A549 (cell line): Measurements from ENCODE around the gene IGSF9B. TPM values are rescaled to one million over a fixed set of nuclear protein-coding genes. Genes with fewer than 3 reads are reported as not detected.

ENCODE experiments used
- ATAC-seq, 2 experiments: fragments of 200-7000 bp in 1 of 2; fragments of >200 bp in 1 of 2; cut with Nextera tagmentation in 1 of 2; cut with Tn5 transposase in 1 of 2; 3 replicates each; pipeline versions ENCODE4 v1.8.0 to v1.9.1; 2018 to 2020; ENCODE audit warnings: mild to moderate bottlenecking in 1 of 2, moderate library complexity in 1 of 2
- CTCF ChIA-PET: fragments of 300-600 bp; sonication (Branson Sonifier 250); formaldehyde crosslinking; extraction: SDS; loops from one replicate; lab custom pipeline; 2021; ENCODE audit warnings: antibody characterized with exemption, inconsistent platforms; lab: Yijun Ruan, JAX
- POLR2A ChIA-PET: fragments of 350-600 bp; formaldehyde crosslinking; extraction: SDS; loops from one replicate; lab custom pipeline; 2021; ENCODE audit warnings: antibody characterized with exemption, inconsistent platforms; lab: Yijun Ruan, JAX
- DNase-seq, 2 experiments: peaks; one replicate each; pipeline versions ENCODE4 v3.0.0 to v3.0.0-alpha.2; 2011 to 2016; ENCODE audit warnings: low read depth in 1 of 2, low spot score in 1 of 2
- FAIRE-seq: peaks from 2 replicates; lab custom pipeline; 2011; peaks lifted over from hg19 to GRCh38; lab: Jason Lieb, UNC
- H3K27ac ChIP-seq, 2 experiments: fragments of >200 bp; sonication (Bioruptor Twin); formaldehyde crosslinking; 3 replicates each; pipeline ENCODE4 v1.5.1; 2016 to 2017
- H3K4me1 ChIP-seq: fragments of >200 bp; sonication (Bioruptor Twin); formaldehyde crosslinking; 3 replicates; pipeline ENCODE4 v1.6.1; 2016
- H3K4me2 ChIP-seq: fragments of >200 bp; sonication (Bioruptor Twin); formaldehyde crosslinking; 3 replicates; pipeline ENCODE4 v1.6.1; 2016
- H3K4me3 ChIP-seq: fragments of >200 bp; sonication (Bioruptor Twin); formaldehyde crosslinking; 3 replicates; pipeline ENCODE4 v1.5.1; 2016
- H3K9me3 ChIP-seq: fragments of >200 bp; sonication (Bioruptor Twin); formaldehyde crosslinking; 3 replicates; pipeline ENCODE4 v1.6.1; 2016
- CBX8 ChIP-seq: fragments of 200-600 bp; sonication (generic); IDR thresholded peaks from 2 replicates; pipeline ENCODE4 v1.6.1; 2016
- CHD4 ChIP-seq: fragments of 200-600 bp; sonication (generic); IDR thresholded peaks from 2 replicates; pipeline ENCODE4 v1.6.1; 2016; ENCODE audit warnings: antibody characterized with exemption, mild to moderate bottlenecking, borderline replicate concordance
- E2F6 ChIP-seq: IDR thresholded peaks from 2 replicates; pipeline ENCODE4 v1.6.1; 2012; ENCODE audit warnings: low read depth, borderline replicate concordance
- FOSL2 ChIP-seq, 2 experiments: fragments of 450-650 bp in 1 of 2; fragments of >200 bp in 1 of 2; sonication (Bioruptor Twin) in 1 of 2; formaldehyde crosslinking; IDR thresholded peaks; 2 replicates each; pipeline versions ENCODE4 v1.5.0 to v1.6.1; 2016 to 2020; ENCODE audit warnings: mild to moderate bottlenecking in 1 of 2, moderate library complexity in 1 of 2
- GATA3 ChIP-seq: IDR thresholded peaks from 2 replicates; pipeline ENCODE4 v1.6.1; 2012; ENCODE audit warnings: borderline replicate concordance
- HDAC2 ChIP-seq: fragments of 200-600 bp; sonication (generic); IDR thresholded peaks from 2 replicates; pipeline ENCODE4 v1.6.1; 2016
- HMGXB4 ChIP-seq: fragments of 250-450 bp; sonication (Bioruptor Pico); IDR thresholded peaks from 2 replicates; pipeline ENCODE4 v1.5.0; 2021; ENCODE audit warnings: mild to moderate bottlenecking, moderate library complexity, borderline replicate concordance
- HOXB13 ChIP-seq: fragments of 250-450 bp; sonication (Bioruptor Pico); IDR thresholded peaks from 2 replicates; pipeline ENCODE4 v1.5.0; 2020; ENCODE audit warnings: low read depth, mild to moderate bottlenecking, moderate library complexity
- JUNB ChIP-seq: fragments of >200 bp; sonication (Bioruptor Twin); formaldehyde crosslinking; IDR thresholded peaks from 2 replicates; pipeline ENCODE4 v1.6.1; 2016
- KDM1A ChIP-seq: fragments of 200-600 bp; sonication (generic); IDR thresholded peaks from 2 replicates; pipeline ENCODE4 v1.6.1; 2016; ENCODE audit warnings: low read depth, mild to moderate bottlenecking
- KDM5A ChIP-seq: fragments of 200-600 bp; sonication (generic); IDR thresholded peaks from 2 replicates; pipeline ENCODE4 v1.6.1; 2016; ENCODE audit warnings: antibody characterized with exemption, mild to moderate bottlenecking
- MAFK ChIP-seq: fragments of 450-650 bp; IDR thresholded peaks from 2 replicates; pipeline ENCODE4 v1.6.1; 2014; ENCODE audit not compliant: partially characterized antibody
- MAX ChIP-seq: IDR thresholded peaks from 2 replicates; pipeline ENCODE4 v1.6.1; 2012
- MYC ChIP-seq: IDR thresholded peaks from 2 replicates; pipeline ENCODE4 v1.6.1; 2012; ENCODE audit warnings: mild to moderate bottlenecking, inconsistent platforms, low read length, improper control_type of control experiment, borderline replicate concordance
- NFE2L2 ChIP-seq: fragments of 150-350 bp; conservative IDR thresholded peaks from 2 replicates; pipeline ENCODE4 v1.6.1; 2014; ENCODE audit warnings: low read length
- PBX3 ChIP-seq: IDR thresholded peaks from 2 replicates; pipeline ENCODE4 v1.6.1; 2012
- RARB ChIP-seq: fragments of 250-450 bp; sonication (Bioruptor Pico); IDR thresholded peaks from 2 replicates; pipeline ENCODE4 v1.8.0; 2021; ENCODE audit warnings: mild to moderate bottlenecking, moderate library complexity
- RCOR1 ChIP-seq: fragments of 150-350 bp; IDR thresholded peaks from 2 replicates; pipeline ENCODE4 v1.6.1; 2014; ENCODE audit warnings: antibody characterized with exemption, low read length, low read depth
- RFX5 ChIP-seq: fragments of 450-650 bp; IDR thresholded peaks from 2 replicates; pipeline ENCODE4 v1.7.1; 2014; ENCODE audit warnings: antibody characterized with exemption, mild to moderate bottlenecking, moderate library complexity
- TFCP2L1 ChIP-seq: fragments of 250-450 bp; sonication (Bioruptor Pico); IDR thresholded peaks from 2 replicates; pipeline ENCODE4 v1.5.0; 2021; ENCODE audit warnings: mild to moderate bottlenecking
- USF2 ChIP-seq: fragments of 450-650 bp; IDR thresholded peaks from 2 replicates; pipeline ENCODE4 v1.6.1; 2014; ENCODE audit warnings: antibody characterized with exemption
- ZC3H11A ChIP-seq: fragments of 450-650 bp; IDR thresholded peaks from 2 replicates; pipeline ENCODE4 v1.6.1; 2014; ENCODE audit warnings: antibody characterized with exemption, mild to moderate bottlenecking
- ZFP36 ChIP-seq: fragments of 450-650 bp; IDR thresholded peaks from 2 replicates; pipeline ENCODE4 v1.6.1; 2014; ENCODE audit warnings: borderline replicate concordance; ENCODE audit not compliant: partially characterized antibody
- ZNF302 ChIP-seq: fragments of 250-450 bp; sonication (Bioruptor Pico); IDR thresholded peaks from 2 replicates; pipeline ENCODE4 v1.9.0; 2021; ENCODE audit warnings: inconsistent platforms, mild to moderate bottlenecking, moderate library complexity
- ZSCAN20 ChIP-seq: fragments of 250-450 bp; sonication (Bioruptor Pico); IDR thresholded peaks from 2 replicates; pipeline ENCODE4 v1.8.0; 2022; ENCODE audit warnings: mild to moderate bottlenecking, moderate library complexity
- WGBS: methylation state at CpG from one replicate; pipeline ENCODE4 v1.1.6; 2017; ENCODE audit errors: missing lambda C conversion rate; 5-methylcytosine and 5-hydroxymethylcytosine counted together
- polyA plus RNA-seq, 4 experiments: library from polyadenylated mRNA; depleted of rRNA in 3 of 4; stranded (reverse); fragments of >200 nt; fragmentation: RNase III in 1 of 4; extraction: RNeasy Plus Mini Kit Qiagen cat#74134 plus additional on column Dnase treatment in 1 of 4; gene quantifications; 2 replicates in 3 of 4; 3 replicates in 1 of 4; pipeline ENCODE4 v1.2.3, GENCODE V29; 2011 to 2017
- TF ChIP-seq, protein P1 (sequence below): fragments of >200 bp; sonication (Bioruptor Twin); formaldehyde crosslinking; IDR thresholded peaks from 3 replicates; pipeline ENCODE4 v1.6.1; 2016
- TF ChIP-seq, protein P2 (sequence below): fragments of 150-350 bp; IDR thresholded peaks from 2 replicates; pipeline ENCODE4 v1.6.1; 2014; ENCODE audit warnings: low read depth, mild to moderate bottlenecking, low read length

The IGSF9B gene
- polyA plus RNA-seq, 2 of the 4 experiments (the other 2 are of a cell fraction): 0.41 to 0.61 TPM

DNA sequence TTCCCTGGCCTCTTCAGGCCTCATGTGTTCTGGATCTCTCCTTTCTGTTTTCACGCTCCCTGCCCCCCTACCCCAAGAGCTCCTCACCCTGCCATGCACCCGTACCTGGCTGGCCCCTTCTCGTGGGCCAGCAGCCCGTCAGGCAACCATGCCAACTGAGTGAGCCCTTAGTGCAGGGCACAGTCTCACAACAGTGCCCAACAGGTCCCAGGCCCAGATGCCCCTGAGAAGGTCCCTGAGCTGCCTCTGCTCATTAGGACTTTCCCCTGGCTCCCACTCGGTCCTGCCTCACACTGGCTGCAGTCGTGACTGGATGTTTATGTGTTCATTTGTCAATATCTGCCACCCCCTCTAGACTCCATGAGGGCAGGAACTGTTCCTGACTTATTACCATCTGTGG is 44.8 kb upstream of the IGSF9B start:
- no peak for ATAC-seq
- H3K4me1 ChIP-seq: no peaks in the 10 kb centered on the region
- H3K27ac ChIP-seq: no peak overlapping the region
- CTCF ChIA-PET: interaction anchor here (1.2 kb wide), 1 partner anchor 48 kb away, joined by 3 read pairs; no protein-coding TSS in a partner anchor
- 22% methylated on average over 6 of the region's 6 CpGs for WGBS
- no peak overlapping the region for H3K4me3 ChIP-seq
- no peak for TF ChIP-seq KDM1A
- TF ChIP-seq RCOR1: no peak
- no peak for TF ChIP-seq ZSCAN20 (CRISPR knock-in tag)
- no peak for TF ChIP-seq ZC3H11A
- no peak for TF ChIP-seq USF2
- TF ChIP-seq, all 56 proteins: peak for 0
- DNase-seq (no peak), FAIRE-seq (no peak)
- no peak overlapping the region for H3K4me2 ChIP-seq
- POLR2A ChIA-PET: no interaction called here
- no peaks in the 10 kb centered on the region for H3K9me3 ChIP-seq

- H3K4me3 ChIP-seq: no peak overlapping the region
- no peaks in the 10 kb centered on the region for H3K4me1 ChIP-seq
- no peak for FAIRE-seq
- WGBS: 21% methylated on average over 6 of the region's 6 CpGs
- POLR2A ChIA-PET: no interaction called here
- no peaks in the 10 kb centered on the region for H3K9me3 ChIP-seq
- H3K4me2 ChIP-seq: no peak overlapping the region
- H3K27ac ChIP-seq: no peak overlapping the region
- CTCF ChIA-PET: interaction anchor here (1.2 kb wide), 1 partner anchor 49 kb away, joined by 3 read pairs; no protein-coding TSS in a partner anchor
- TF ChIP-seq ZNF302 (CRISPR knock-in tag): no peak
- TF ChIP-seq MAFK: no peak
- no peak for TF ChIP-seq KDM5A
- no peak for TF ChIP-seq HMGXB4
- TF ChIP-seq ZC3H11A: no peak
- no peak for TF ChIP-seq E2F6
- TF ChIP-seq NFE2L2: no peak
- no peak for TF ChIP-seq TFCP2L1 (CRISPR knock-in tag)
- no peak for ATAC-seq
- no peak for DNase-seq
Measured at GRCh38 chr11:134001088-134001487, 44.3 kb upstream of the IGSF9B start.

DNA sequence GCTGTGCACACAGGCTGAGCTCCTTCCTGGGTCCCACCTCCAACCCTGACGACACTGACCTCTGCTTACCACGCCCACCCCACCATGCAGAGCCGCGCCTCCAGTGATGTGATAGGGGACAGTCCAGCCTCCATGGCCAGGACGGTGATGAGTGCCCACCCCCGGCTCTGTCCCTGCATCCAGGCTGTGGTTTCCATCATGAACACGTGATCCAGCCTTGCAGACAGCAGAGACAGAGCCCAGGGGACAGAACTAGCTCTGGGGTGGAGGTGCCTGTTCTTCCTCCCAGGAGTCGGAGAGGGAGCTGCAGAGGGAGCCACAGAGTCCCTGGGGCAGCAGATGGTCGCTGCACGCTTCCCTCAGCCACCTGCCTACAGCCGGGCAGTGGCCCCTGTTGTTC is 42.6 kb upstream of the IGSF9B start:
- ChIA-PET CTCF (no interaction called here), POLR2A (no interaction called here)
- 20% methylated on average over 2 of the region's 11 CpGs for WGBS
- Histone ChIP-seq H3K27ac (no peak overlapping the region), H3K4me2 (no peak overlapping the region), H3K9me3 (no peaks in the 10 kb centered on the region), H3K4me1 (no peaks in the 10 kb centered on the region), H3K4me3 (no peak overlapping the region)
- peak in 1 of 2 experiments; percentile 25; a peak in 1 of 6 replicates for ATAC-seq
- no peak for FAIRE-seq
- no peak for TF ChIP-seq MYC
- TF ChIP-seq, protein P1, sequence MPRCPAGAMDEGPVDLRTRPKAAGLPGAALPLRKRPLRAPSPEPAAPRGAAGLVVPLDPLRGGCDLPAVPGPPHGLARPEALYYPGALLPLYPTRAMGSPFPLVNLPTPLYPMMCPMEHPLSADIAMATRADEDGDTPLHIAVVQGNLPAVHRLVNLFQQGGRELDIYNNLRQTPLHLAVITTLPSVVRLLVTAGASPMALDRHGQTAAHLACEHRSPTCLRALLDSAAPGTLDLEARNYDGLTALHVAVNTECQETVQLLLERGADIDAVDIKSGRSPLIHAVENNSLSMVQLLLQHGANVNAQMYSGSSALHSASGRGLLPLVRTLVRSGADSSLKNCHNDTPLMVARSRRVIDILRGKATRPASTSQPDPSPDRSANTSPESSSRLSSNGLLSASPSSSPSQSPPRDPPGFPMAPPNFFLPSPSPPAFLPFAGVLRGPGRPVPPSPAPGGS: no peak
- TF ChIP-seq TFCP2L1 (CRISPR knock-in tag): no peak
- no peak for TF ChIP-seq MAX
- TF ChIP-seq PBX3: no peak
- no peak for TF ChIP-seq RCOR1
- TF ChIP-seq RARB (CRISPR knock-in tag): no peak
- no peak for TF ChIP-seq FOSL2 (IDR thresholded peaks at IDR 0.05)
- TF ChIP-seq FOSL2 (CRISPR knock-in tag; IDR thresholded peaks at IDR 0.05): no peak
- TF ChIP-seq CHD4: no peak
- no peak for TF ChIP-seq HDAC2
- TF ChIP-seq JUNB: no peak
- no peak for TF ChIP-seq CBX8
- TF ChIP-seq, protein P2, sequence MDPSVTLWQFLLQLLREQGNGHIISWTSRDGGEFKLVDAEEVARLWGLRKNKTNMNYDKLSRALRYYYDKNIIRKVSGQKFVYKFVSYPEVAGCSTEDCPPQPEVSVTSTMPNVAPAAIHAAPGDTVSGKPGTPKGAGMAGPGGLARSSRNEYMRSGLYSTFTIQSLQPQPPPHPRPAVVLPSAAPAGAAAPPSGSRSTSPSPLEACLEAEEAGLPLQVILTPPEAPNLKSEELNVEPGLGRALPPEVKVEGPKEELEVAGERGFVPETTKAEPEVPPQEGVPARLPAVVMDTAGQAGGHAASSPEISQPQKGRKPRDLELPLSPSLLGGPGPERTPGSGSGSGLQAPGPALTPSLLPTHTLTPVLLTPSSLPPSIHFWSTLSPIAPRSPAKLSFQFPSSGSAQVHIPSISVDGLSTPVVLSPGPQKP: no peak
- TF ChIP-seq ZFP36: no peak
- no peak for TF ChIP-seq MAFK
- no peak for TF ChIP-seq GATA3
- no peak for TF ChIP-seq E2F6
- TF ChIP-seq RFX5: no peak
- TF ChIP-seq HOXB13 (CRISPR knock-in tag): no peak
- TF ChIP-seq ZC3H11A: no peak
- no peak for DNase-seq
